Lower leg skin (tissue), 3 donors: ENCODE measurements around the gene CEP295NL.

ENCODE experiments used
- CTCF ChIP-seq, 3 donors: fragments of 450-650 bp; IDR thresholded peaks; one replicate each; pipeline ENCODE4 v1.5.1; 2016; ENCODE audit warnings: antibody characterized with exemption in 3 of 3, mild to moderate bottlenecking in 3 of 3, moderate library complexity in 2 of 3
- POLR2A ChIP-seq, 2 donors: fragments of 450-650 bp; IDR thresholded peaks; one replicate each; pipeline ENCODE4 v1.6.1; 2016 to 2017; ENCODE audit warnings: antibody characterized with exemption in 2 of 2, mild to moderate bottlenecking in 1 of 2, moderate library complexity in 1 of 2

- TF ChIP-seq POLR2A (IDR thresholded peaks at IDR 0.05), result no peak
- no peak for TF ChIP-seq CTCF (IDR thresholded peaks at IDR 0.05)
Measured at GRCh38 chr17:78915872-78916632, 13.1 kb upstream of the CEP295NL start.
